GM23338 (cell line): ENCODE data around the gene DOK7. TPM values are rescaled to one million over a fixed set of nuclear protein-coding genes. Genes with fewer than 3 reads are reported as not detected.

ENCODE experiments used
- ATAC-seq: fragments of 200-7000 bp; cut with Tn5 transposase; 3 replicates; pipeline ENCODE4 v1.9.1; 2020
- DNase-seq: peaks from one replicate; pipeline ENCODE4 v3.0.0-alpha.2; 2015; ENCODE audit warnings: low spot score
- H2AFZ ChIP-seq: fragments of 200-600 bp; sonication (generic); 2 replicates; pipeline ENCODE4 v1.8.0; 2016; ENCODE audit warnings: antibody characterized with exemption, mild to moderate bottlenecking, moderate library complexity
- H3F3A ChIP-seq: fragments of 200-600 bp; sonication (generic); replicated peaks from 2 replicates; pipeline ENCODE4 v1.8.0; 2017; ENCODE audit warnings: antibody characterized with exemption, mixed run types, low read depth
- H3K27ac ChIP-seq: fragments of 200-600 bp; sonication (generic); 2 replicates; pipeline ENCODE4 v1.6.1; 2016; ENCODE audit warnings: low read depth
- H3K27me3 ChIP-seq: fragments of 200-600 bp; sonication (generic); 2 replicates; pipeline ENCODE4 v1.8.0; 2016; ENCODE audit warnings: mild to moderate bottlenecking, mixed run types, moderate library complexity; ENCODE audit not compliant: insufficient read depth
- H3K36me3 ChIP-seq: fragments of 200-600 bp; sonication (generic); 2 replicates; pipeline ENCODE4 v1.8.0; 2016; ENCODE audit warnings: mild to moderate bottlenecking; ENCODE audit not compliant: insufficient read depth
- H3K4me1 ChIP-seq: fragments of 200-600 bp; sonication (generic); 2 replicates; pipeline ENCODE4 v1.8.0; 2016; ENCODE audit warnings: mild to moderate bottlenecking, moderate library complexity; ENCODE audit not compliant: insufficient read depth
- H3K4me2 ChIP-seq: fragments of 200-600 bp; sonication (generic); 2 replicates; pipeline ENCODE4 v1.7.1; 2017; ENCODE audit warnings: mixed run types
- H3K4me3 ChIP-seq: fragments of 200-600 bp; sonication (generic); 2 replicates; pipeline ENCODE4 v1.6.1; 2016; ENCODE audit warnings: mixed run types
- H3K79me2 ChIP-seq: fragments of 200-600 bp; sonication (generic); replicated peaks from 2 replicates; pipeline ENCODE4 v1.8.0; 2017; ENCODE audit warnings: mild to moderate bottlenecking; ENCODE audit not compliant: insufficient read depth
- H3K9me2 ChIP-seq: fragments of 200-600 bp; sonication (generic); 2 replicates; pipeline ENCODE4 v1.8.0; 2017; ENCODE audit not compliant: insufficient read depth
- H4K20me1 ChIP-seq: fragments of 200-600 bp; sonication (generic); replicated peaks from 2 replicates; pipeline ENCODE4 v1.8.0; 2017; ENCODE audit warnings: mild to moderate bottlenecking; ENCODE audit not compliant: insufficient read depth
- H3K27ac Mint-ChIP-seq: 2 replicates; pipeline ENCODE4 v1.8.0; 2020; ENCODE audit warnings: inconsistent platforms, mild to moderate bottlenecking, moderate library complexity, mixed read lengths
- H3K27me3 Mint-ChIP-seq: 3 replicates; pipeline ENCODE4 v1.8.0; 2022; ENCODE audit warnings: low read depth, mild to moderate bottlenecking, moderate library complexity, mixed read lengths, inconsistent platforms; ENCODE audit not compliant: insufficient read depth, poor library complexity
- H3K36me3 Mint-ChIP-seq: 3 replicates; pipeline ENCODE4 v1.8.0; 2021; ENCODE audit warnings: low read depth, mild to moderate bottlenecking, inconsistent platforms, moderate library complexity, mixed read lengths
- H3K4me1 Mint-ChIP-seq: 3 replicates; pipeline ENCODE4 v1.8.0; 2020; ENCODE audit warnings: mild to moderate bottlenecking, inconsistent platforms, mixed read lengths
- H3K4me3 Mint-ChIP-seq: 3 replicates; pipeline ENCODE4 v1.8.0; 2021; ENCODE audit warnings: moderate library complexity, mild to moderate bottlenecking, inconsistent platforms, mixed read lengths
- H3K9me3 Mint-ChIP-seq: 3 replicates; pipeline ENCODE4 v1.8.0; 2020; ENCODE audit warnings: moderate library complexity, mild to moderate bottlenecking, inconsistent platforms, mixed read lengths
- CREB1 ChIP-seq: fragments of 250-450 bp; sonication (Bioruptor Pico); IDR thresholded peaks from 2 replicates; pipeline ENCODE4 v1.5.0; 2020; ENCODE audit warnings: low read depth, mild to moderate bottlenecking, moderate library complexity
- CTCF ChIP-seq, 2 experiments: fragments of 200-600 bp in 1 of 2; sonication (generic) in 1 of 2; conservative IDR thresholded peaks; 2 replicates each; pipeline versions ENCODE4 v1.5.1 to v1.6.1; 2016 to 2017; ENCODE audit warnings: antibody characterized with exemption in 2 of 2, low read depth in 2 of 2, mild to moderate bottlenecking in 2 of 2, moderate library complexity in 1 of 2
- ETS1 ChIP-seq: IDR thresholded peaks from 2 replicates; pipeline ENCODE4 v1.6.1; 2016; ENCODE audit warnings: antibody characterized with exemption
- EZH2 ChIP-seq: fragments of 200-600 bp; sonication (generic); IDR thresholded peaks from one replicate; pipeline ENCODE4 v1.8.0; 2017; ENCODE audit warnings: antibody characterized with exemption, mild to moderate bottlenecking, low read depth; ENCODE audit not compliant: unreplicated experiment
- EZH2phosphoT487 ChIP-seq: fragments of 200-600 bp; sonication (generic); IDR thresholded peaks from one replicate; pipeline ENCODE4 v1.8.1; 2018; ENCODE audit warnings: antibody characterized with exemption; ENCODE audit not compliant: unreplicated experiment
- NANOG ChIP-seq: IDR thresholded peaks from 2 replicates; pipeline ENCODE4 v1.6.1; 2016; ENCODE audit warnings: antibody characterized with exemption, borderline replicate concordance
- POLR2AphosphoS5 ChIP-seq: IDR thresholded peaks from 2 replicates; pipeline ENCODE4 v1.6.1; 2016; ENCODE audit warnings: antibody characterized with exemption, low read depth
- REST ChIP-seq: IDR thresholded peaks from one replicate; pipeline ENCODE4 v1.6.1; 2018; ENCODE audit warnings: antibody characterized with exemption; ENCODE audit not compliant: unreplicated experiment
- STAT1 ChIP-seq: IDR thresholded peaks from one replicate; pipeline ENCODE4 v1.6.1; 2016; ENCODE audit warnings: antibody characterized with exemption; ENCODE audit not compliant: unreplicated experiment
- ZNF114 ChIP-seq: fragments of 250-450 bp; sonication (Bioruptor Pico); IDR thresholded peaks from 2 replicates; pipeline ENCODE4 v1.5.0; 2020; ENCODE audit warnings: mild to moderate bottlenecking, moderate library complexity
- ZNF331 ChIP-seq: fragments of 250-450 bp; sonication (Bioruptor Pico); IDR thresholded peaks from 2 replicates; pipeline ENCODE4 v1.5.0; 2020; ENCODE audit warnings: low read depth, mild to moderate bottlenecking, moderate library complexity
- ZNF462 ChIP-seq: fragments of 250-450 bp; sonication (Bioruptor Pico); IDR thresholded peaks from 2 replicates; pipeline ENCODE4 v1.5.0; 2020; ENCODE audit warnings: mild to moderate bottlenecking, moderate library complexity
- polyA plus RNA-seq: library from polyadenylated mRNA; unstranded; fragments of >200 nt; fragmentation: Nextera tagmentation; extraction: Ambion mirVana; gene quantifications from 2 replicates; pipeline ENCODE4 v1.2.1, GENCODE V29; 2016
- total RNA-seq: library from RNA; depleted of rRNA; stranded (reverse); fragments of >200 nt; shearing (Covaris generic); gene quantifications from 2 replicates; pipeline ENCODE4 v1.2.3, GENCODE V29; 2014

Gene DOK7
- total and polyA plus RNA-seq, 2 experiments from 2014 or later = 0.34 to 0.52 TPM

- H3K79me2 ChIP-seq = peaks cover 35% of the 10 kb centered on the region
- no peak overlapping the region; the same call in 2 of the 3 replicates for H3K4me3 Mint-ChIP-seq
- peaks cover 14% of the 10 kb centered on the region; the same call in 1 of the 2 replicates for H3K36me3 ChIP-seq
- no peak overlapping the region for H3K27ac ChIP-seq
- H3K4me1 ChIP-seq = peaks cover 4% of the 10 kb centered on the region; the same call in 1 of the 2 replicates
- H3K4me3 ChIP-seq = no peak overlapping the region
- no peaks in the 10 kb centered on the region for H3F3A ChIP-seq
- peaks cover 22% of the 10 kb centered on the region for H4K20me1 ChIP-seq
- DNase-seq (no peak), ATAC-seq (no peak)
- H3K36me3 Mint-ChIP-seq = peaks cover 33% of the 10 kb centered on the region
- H3K9me3 Mint-ChIP-seq = no peaks in the 10 kb centered on the region
- no peak overlapping the region for H3K4me2 ChIP-seq
- no peak overlapping the region for H3K27ac Mint-ChIP-seq
- no peak overlapping the region for H2AFZ ChIP-seq
- TF ChIP-seq ETS1 (no peak), ZNF331 (no peak), EZH2phosphoT487 (no peak), ZNF114 (CRISPR knock-in tag) (no peak), CREB1 (CRISPR knock-in tag) (no peak), EZH2 (no peak), STAT1 (no peak), POLR2AphosphoS5 (no peak), ZNF462 (CRISPR knock-in tag) (no peak), CTCF (conservative IDR thresholded peaks at IDR 0.05; ENCODE audit: low read depth in 2 of 2) (no peak), REST (no peak), NANOG (no peak)
- H3K27me3 ChIP-seq = no peaks in the 10 kb centered on the region
- H3K27me3 Mint-ChIP-seq = peaks cover 3% of the 10 kb centered on the region
- no peaks in the 10 kb centered on the region for H3K9me2 ChIP-seq
- H3K4me1 Mint-ChIP-seq = peaks cover 16% of the 10 kb centered on the region
Observed at GRCh38 chr4:3525532-3526430, 62.7 kb downstream of the DOK7 start.
